ENCODE data around the gene SMARCA4. TPM values are rescaled to one million over a fixed set of nuclear protein-coding genes. Genes with fewer than 3 reads are reported as not detected.
"Not testable (repeated sequence)": the region's sequence is repeated elsewhere in the genome, so short reads cannot be mapped to it uniquely, and the experiment has no call there.

The SMARCA4 gene
- total RNA-seq, 1 experiment from 2014 or later, result 96.3 TPM

DNA sequence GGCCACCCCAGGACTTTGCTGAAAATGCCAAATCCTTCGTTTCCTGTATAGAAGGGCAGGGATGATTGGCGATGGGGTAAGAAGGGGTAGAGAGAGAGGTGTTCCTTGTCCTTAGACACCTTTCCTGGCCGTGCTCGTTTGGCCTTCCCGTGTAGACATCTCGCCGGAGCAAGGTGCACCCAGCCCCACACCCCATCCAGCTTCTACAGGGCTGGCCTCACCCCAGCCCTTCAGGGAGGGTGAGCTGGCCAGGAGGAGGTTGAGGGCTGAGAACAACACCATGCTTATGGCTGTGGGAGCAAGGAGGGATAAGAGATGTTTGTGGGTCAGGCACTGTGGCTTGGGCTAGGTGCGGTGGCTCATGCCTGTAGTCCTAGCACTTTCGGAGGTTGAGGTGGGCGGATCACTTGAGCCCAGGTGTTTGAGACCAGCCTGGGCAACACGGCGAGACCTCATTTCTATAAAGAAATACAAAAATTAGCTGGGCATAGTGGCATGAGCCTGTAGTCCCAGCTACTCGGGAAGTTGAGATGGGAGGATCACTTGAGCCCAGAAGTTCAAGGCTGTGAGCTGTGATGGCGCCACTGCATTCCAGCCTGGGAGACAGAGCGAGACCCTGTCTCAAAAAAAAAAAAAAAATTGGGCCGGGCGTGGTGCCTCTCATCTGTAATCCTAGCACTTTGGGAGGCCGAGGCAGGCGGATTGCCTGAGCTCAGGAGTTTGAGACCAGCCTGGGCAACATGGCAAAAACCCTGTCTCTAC is 15.5 kb downstream of the SMARCA4 start:
- no peak for DNase-seq (ENCODE audit: low read depth)

DNA sequence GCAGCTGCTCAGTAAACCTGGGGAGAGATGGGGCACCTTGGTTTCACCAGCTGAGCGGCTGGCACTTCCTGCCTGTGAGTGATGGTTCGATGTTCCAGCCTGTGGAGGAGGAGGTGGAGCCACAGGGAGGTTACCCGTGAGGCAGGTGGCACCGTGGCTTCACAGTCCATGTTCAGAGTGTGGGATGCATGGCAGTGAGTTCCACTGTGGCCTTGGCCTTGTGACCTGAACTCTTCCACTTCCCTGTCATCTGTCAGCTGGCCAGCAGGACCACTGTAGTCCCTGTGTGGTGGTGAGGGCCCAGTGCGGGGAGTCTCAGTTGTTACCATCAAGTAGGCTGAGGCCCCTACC is 16.9 kb downstream of the SMARCA4 start:
- no peak for DNase-seq (ENCODE audit: low read depth)

DNA sequence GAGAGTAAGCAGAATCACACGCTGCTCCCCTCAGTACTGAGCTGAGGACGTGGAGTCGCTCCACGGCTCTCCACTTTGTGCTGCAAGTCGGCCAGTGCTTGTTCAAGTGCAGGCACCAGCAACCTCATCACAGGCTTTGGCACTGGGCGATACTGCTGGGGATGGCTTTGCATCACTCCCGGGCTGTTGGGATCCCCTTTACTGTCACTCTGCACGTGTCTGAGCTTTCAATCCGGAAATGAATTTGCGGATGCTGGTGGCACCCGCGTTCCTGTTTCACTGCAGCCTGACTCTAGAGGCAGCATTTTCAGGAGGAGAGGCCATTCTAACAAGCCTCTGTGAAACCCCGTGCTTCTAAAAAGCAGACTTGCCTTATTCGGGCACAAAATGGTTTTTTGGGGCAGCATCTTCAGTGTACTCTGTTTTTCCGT is 19.1 kb downstream of the SMARCA4 start:
- no peak for DNase-seq (ENCODE audit: low read depth)

DNA sequence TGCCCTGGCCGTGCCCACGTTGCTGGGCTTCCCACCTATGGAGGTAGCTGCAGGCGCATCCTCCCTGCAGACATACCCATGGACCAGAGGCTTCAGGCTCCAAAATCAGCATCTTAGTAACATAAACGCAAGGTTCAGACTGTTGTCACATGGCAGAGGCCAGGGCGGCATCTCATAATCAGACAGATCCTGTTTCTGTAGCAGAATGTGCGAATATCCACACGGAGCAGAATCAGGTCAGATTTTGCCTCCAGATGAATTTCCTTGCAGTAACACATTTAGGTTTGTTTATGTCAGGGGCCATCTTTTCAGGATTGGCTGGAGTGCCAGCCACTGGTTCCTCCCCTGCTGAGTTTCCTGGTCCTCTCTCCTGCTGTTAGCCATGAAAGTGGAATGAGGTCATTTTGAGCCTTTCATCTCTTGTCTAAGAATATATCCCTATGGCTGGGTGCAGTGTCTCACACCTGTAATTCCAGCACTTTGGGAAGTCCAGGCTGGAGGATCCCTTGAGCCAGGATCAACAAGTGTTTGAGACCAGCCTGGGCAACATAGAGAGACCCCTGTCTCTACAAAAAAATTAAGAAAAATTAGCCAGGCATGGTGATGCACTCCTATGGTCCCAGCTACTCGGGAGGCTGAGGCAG is 20.5 kb downstream of the SMARCA4 start:
- no peak for DNase-seq (ENCODE audit: low read depth)

DNA sequence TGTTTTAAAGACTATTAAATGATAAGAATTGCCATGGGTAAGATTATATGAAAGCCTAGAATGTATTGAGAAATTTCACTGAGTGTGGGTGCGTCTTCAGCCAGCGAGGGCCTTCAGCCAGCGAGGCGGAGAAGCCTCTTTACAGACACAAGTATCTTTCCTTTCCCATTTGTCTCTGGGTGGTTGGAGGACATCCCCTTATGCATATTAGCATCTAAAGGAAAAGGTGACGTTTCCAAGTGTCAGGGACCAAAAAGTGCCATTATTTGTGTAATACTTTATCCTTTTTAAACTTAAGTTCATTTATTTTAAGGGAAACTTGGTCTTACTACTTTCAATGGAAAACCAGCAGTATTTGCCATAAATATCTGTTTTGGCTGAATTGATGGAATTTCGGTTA is 22.2 kb downstream of the SMARCA4 start:
- DNase-seq (ENCODE audit: low read depth), result no peak

DNA sequence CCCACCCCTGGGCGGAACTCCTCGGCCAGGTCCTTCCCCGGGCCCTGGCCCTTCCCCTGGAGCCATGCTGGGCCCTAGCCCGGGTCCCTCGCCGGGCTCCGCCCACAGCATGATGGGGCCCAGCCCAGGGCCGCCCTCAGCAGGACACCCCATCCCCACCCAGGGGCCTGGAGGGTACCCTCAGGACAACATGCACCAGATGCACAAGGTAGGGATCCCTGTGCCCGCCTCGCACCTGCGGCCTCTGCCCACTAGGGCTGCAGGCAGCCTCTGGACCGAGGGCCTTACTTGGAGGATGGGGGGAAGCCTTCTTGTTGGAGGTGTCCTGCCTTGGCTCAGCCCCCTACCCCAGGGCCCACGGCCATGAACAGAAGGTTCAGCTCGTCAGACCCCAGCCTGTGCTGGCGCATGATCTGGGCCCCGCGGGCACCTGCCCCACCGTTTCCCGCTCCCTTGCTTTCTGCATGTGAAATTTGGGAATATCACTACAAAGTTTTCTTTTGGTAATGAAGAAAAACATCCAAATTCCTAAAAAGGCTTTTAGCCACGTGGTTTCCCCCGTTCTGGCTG is 23.4 kb downstream of the SMARCA4 start:
- no peak for DNase-seq (ENCODE audit: low read depth)

DNA sequence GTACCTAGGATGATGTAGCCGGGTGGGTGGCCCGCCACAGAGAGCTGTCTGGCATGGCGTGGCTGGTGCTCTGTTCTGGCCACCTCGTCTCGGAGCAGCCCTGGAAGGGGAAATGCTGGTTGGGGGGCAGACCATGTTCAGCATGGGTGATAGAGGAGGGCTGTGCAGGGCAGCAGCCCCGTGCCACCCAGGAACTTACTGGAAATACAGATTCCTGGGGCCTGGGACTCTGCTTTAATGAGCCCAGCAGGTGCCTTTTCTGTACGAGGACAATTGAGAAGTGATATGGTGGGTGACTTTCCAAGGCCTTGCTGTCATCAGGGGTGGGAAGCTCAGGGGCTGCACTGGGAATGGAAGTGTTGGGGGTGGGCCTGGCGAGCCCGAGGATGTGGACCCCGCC is 24.7 kb downstream of the SMARCA4 start:
- no peak for DNase-seq (ENCODE audit: low read depth)

DNA sequence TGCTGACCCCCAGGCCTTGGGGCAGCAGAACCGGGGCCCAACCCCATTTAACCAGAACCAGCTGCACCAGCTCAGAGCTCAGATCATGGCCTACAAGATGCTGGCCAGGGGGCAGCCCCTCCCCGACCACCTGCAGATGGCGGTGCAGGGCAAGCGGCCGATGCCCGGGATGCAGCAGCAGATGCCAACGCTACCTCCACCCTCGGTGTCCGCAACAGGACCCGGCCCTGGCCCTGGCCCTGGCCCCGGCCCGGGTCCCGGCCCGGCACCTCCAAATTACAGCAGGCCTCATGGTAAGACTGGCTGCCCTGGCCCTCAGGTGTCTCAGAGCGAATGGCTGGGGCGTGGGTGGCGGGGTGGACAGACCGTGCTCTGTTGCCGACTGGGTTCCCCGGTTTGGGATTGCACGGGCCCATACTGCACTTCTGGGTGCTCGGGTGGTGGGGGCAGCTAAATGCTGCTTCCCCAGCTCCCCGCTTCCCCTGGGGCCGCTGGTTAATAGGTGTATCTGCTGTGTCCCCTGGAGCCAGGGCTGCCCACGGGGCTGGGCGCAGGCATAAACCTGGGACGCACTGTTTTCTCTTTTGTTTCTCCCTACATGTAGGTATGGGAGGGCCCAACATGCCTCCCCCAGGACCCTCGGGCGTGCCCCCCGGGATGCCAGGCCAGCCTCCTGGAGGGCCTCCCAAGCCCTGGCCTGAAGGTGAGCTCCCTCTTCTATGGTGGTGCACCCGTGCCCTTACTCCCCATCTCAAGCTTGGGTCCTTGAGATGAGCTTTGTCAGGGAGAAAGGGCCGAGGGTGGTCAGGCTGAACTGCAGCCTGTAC is 25.7 kb downstream of the SMARCA4 start:
- no peak for DNase-seq (ENCODE audit: low read depth)

DNA sequence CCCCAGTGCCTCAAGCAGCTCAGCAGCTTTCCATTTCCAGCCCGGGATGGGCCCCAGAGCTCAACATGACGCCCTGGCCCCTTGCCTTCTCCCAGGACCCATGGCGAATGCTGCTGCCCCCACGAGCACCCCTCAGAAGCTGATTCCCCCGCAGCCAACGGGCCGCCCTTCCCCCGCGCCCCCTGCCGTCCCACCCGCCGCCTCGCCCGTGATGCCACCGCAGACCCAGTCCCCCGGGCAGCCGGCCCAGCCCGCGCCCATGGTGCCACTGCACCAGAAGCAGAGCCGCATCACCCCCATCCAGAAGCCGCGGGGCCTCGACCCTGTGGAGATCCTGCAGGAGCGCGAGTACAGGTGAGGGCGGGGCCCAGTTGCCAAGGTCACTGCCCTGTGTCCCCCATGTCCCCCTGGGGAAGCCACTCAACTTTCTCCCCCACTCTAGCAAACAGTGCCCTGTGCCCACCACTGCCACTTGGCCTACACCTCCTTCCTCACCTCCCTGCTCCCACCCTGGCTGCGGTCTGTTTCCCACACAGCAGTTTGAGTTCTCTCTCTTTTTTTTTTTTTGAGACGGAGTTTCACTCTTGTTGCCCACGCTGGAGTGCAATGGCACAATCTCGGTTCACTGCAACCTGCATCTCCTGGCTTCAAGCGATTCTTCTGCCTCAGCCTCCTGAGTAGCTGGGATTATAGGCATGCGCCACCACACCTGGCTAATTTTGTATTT is 26.9 kb downstream of the SMARCA4 start:
- no peak for DNase-seq (ENCODE audit: low read depth)

DNA sequence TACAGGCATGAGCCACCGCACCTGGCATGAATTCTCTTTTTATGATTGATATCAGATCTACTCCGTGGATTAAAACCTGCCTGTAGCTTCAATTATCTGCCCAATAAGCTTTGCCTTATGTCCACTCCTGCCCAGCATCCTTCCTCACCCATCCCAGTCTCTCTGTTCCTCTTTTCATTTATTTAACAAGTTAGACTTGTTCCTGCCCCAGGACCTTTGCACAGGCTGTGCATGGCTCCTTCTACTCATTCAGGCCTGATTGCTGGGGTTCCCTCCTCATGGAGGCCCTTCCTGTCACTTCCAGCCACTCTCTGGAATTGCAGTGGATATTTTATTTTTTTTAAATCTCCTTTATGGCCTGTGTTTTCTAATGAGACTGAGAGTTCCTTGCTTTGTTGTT is 27.6 kb downstream of the SMARCA4 start:
- DNase-seq (ENCODE audit: low read depth), result no peak

DNA sequence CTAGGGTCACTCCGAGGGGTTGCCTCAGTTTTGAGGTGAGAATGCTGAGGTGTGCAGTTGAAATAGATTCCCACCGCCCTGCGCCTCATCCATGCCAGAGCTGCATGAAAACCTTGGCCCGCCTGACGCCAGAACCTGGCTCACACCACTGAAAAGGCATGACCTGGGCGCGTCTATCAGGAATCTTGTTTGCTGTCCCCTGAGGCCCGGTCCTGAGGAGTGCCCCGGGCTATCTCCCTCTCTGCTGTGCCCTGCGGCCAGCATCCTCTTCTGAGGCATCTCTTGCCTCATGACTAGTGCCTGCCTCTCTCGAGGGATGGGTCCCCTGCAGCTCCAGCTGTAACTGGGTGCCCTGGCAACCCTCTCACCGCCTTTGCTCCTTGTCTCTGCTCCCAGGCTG is 28.1 kb downstream of the SMARCA4 start:
- DNase-seq (ENCODE audit: low read depth), result no peak

DNA sequence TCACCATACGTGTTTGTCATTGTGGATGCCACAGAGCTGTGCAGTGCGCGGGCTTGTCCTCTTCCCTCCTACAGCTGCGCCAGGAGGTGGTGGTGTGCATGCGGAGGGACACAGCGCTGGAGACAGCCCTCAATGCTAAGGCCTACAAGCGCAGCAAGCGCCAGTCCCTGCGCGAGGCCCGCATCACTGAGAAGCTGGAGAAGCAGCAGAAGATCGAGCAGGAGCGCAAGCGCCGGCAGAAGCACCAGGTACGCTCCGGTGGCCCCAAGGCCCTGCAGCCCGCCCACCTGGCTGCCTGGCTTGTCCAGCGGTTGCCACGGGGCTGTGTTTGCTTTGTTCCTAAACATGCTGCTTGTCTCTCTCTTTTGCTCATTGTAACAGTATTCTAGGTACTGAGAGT is 30.2 kb downstream of the SMARCA4 start:
- no peak for DNase-seq (ENCODE audit: low read depth)

DNA sequence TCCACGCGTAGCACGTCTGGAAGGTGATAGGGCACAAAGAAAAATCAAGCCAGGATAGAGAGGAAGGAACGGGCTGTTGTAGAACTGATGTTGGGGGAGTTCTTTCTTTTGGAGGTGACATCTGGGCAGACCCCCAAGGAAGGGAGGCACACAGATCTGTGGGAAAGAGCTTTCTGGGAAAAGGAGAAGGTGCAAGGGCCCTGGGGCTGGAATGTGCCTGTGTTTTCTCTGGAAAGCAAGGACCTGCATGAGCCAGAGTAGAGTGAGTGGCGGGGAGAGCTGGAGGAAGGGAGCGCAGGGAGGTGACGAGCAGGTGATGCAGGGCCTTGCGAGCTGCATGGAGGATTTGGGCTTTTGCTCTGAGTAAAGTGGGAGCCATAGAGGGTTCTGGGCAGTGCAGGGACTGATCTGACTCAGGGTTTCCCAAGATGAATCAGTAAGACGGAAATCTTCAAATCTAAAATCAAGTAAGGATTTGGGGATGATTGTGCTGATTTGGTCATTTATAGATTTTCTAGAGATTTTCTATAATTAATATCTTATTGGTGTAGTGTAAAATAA is 30.8 kb downstream of the SMARCA4 start:
- no peak for DNase-seq (ENCODE audit: low read depth)

DNA sequence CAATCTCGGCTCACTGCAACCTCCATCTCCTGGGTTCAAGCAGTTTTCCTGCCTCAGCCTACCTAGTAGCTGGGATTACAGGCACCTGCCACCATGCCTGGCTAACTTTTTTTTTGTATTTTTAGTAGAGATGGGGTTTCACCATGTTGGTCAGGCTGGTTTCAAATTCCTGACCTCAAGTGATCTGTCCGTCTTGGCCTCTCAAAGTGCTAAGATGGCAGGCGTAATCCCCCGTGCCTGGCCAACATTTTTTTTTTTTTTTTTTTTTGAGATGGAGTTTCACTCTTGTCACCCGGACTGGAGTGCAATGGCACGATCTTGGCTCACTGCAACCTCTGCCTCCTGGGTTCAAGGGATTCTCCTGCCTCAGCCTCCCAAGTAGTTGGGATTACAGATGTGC is 31.3 kb downstream of the SMARCA4 start:
- DNase-seq (ENCODE audit: low read depth), result not testable (repeated sequence)

DNA sequence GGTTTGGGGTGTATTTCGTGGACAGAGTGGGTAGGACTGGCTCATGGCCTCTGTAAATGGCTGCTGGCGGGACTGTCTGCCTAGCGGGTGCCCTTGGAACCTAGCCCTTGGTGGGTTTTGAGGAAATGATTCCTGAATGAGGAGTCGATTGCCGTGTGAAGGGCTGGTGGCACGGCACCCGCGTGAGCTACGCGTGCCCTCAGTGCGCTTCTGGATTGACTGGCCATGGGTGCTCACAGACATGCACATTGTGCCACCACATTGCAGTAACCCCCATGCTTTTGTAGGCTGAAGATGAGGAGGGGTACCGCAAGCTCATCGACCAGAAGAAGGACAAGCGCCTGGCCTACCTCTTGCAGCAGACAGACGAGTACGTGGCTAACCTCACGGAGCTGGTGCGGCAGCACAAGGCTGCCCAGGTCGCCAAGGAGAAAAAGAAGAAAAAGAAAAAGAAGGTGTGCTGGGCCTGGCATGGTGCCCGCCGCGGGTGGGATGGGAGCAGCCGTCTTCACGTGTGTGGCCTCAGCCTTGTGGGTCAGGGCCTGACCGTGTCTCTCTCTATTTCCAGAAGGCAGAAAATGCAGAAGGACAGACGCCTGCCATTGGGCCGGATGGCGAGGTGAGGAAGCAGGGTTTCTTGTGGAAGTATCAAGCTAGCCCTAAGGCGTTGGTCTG is 35.2 kb downstream of the SMARCA4 start:
- DNase-seq (ENCODE audit: low read depth), result no peak

DNA sequence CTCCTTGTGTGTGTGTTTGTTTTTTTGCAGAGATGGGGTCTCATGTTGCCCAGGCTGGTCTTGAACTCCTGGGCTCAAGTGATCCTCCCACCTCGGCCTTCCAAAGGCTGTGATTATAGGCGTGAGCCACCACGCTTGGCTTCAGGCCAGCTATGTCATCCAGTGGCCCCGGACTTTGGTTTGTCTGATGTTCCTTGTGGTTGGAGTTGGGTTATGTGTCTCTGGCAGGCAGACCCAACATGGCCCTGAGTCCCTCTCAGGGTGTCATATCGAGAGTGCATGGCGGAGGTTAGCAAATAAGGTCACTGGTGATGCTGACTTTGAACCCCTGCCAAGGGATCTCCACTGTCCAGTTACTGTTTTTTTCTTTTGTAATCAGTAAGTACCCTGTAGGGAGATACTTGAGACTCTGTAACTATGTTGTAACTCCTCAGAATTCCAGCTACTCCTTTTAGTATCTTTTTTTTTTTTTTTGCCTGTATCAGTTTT is 37.3 kb downstream of the SMARCA4 start:
- no peak for DNase-seq (ENCODE audit: low read depth)

DNA sequence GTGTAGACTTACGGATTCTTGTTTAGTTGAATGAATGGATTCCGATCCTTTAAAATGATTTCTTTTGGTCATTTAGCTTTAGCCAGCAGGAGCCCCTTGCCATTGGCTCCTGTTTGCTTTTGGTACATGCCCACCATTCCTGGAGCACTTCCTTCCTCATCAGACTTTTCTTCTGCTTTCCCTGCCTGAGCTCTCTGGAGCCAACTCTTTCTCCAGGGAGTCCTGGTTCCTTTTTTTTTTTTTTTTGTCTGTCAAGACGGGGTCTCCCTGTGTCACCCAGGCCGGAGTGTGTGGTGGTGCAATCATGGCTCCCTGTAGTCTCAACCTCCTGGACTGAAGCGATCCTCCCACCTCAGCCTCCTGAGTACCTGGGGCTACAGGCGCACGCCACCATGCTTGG is 37.8 kb downstream of the SMARCA4 start:
- no peak for DNase-seq (ENCODE audit: low read depth)

DNA sequence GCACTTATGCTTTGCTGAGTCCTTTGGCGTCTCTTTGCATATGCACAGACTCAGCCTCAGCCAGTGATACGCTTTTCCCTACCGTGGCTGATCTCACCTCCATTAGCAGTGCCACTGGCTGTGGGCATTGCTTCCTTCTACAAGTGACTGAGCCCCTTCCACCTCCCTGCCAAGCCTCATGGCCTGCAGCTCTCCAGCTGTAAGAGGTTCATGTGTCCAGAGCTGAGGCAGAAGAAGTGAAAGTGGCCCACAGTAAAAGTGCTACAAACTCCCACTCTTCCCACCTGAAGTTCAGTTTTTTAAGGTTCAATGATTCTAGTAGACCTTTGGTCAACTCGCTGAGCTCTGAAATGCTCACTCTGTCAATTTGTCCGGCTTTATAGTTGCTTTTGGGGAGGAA is 44.7 kb downstream of the SMARCA4 start:
- no peak for DNase-seq (ENCODE audit: low read depth)

DNA sequence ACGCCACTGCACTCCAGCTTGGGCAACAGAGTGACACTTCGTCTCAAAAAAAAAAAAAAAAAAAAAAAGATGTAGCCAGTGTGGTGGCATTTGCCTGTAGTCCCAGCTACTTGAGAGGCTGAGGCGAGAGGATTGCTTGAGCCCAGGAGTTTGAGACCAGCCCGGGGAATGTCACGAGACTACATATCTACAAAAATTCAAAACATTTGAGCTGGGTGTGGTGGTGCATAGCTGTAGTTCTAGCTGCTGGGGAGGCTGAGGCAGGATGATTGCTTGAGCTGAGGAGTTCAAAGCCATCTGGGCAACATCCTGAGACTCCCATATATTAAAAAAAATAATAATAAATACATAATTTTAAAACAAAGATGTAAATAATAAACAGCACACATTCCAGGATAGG is 46.6 kb downstream of the SMARCA4 start:
- no peak for DNase-seq (ENCODE audit: low read depth)

DNA sequence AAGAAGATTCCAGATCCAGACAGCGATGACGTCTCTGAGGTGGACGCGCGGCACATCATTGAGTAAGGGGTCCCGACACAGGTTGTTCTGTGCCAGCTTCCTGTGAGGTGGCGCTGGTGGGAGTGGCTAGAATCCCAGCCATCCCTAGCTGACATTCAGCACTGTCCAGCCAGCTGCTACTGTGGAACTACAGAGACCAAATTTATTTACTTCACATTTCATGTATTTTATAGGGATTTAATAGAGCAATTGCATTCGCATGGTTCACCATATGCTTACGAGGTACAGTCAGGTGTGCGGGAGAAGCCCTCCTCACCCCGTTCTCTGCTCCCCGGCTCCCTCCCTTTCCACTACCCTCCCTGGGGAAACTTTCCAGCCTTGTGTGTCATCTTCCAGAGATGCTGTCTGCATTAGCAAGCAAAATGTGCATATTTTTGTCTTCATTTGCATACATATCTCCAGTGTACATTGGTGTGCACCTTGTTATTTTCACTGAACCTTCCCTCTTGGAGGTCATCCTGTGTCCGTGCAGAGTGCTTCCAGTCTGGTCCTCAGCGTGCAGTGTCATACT is 47.2 kb downstream of the SMARCA4 start:
- DNase-seq (ENCODE audit: low read depth), result no peak

Measured in HT1080 (cell line).